GM19025 (cell line): ENCODE data around the gene GOLGA3.
A peak's percentile ranks its signal among the peaks of the same experiment; 100 is the strongest.
"Not testable (repeated sequence)": the region's sequence is repeated elsewhere in the genome, so short reads cannot be mapped to it uniquely, and the experiment has no call there.

Experiments
- ATAC-seq: cut with Tn5 transposase; IDR thresholded peaks from one replicate; pipeline ENCODE4 v1.9.1; 2021; ENCODE audit warnings: mild to moderate bottlenecking, low read depth, moderate library complexity; ENCODE audit not compliant: unreplicated experiment

The GOLGA3 gene

DNA sequence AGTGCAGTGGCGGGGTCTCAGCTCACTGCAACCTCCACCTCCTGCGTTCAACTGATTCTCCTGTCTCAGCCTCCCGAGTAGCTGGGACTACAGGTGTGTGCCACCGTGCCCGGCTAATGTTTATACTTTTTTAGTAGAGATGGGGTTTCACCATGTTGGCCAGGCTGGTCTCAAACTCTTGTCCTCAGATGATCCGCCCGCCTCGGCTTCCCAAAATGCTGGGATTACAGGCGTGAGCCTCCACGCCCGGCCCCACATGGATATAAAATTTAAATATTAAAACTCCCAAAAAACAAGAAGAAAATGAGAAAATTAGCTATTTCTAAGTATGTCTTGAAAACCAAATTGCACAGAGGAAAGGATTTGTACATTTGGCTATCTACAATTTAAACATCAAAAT is 16.0 kb upstream of the GOLGA3 start:
- ATAC-seq: not testable (repeated sequence)

GRCh38 chr12:132842449-132843045 is 13.9 kb upstream of the GOLGA3 start:
- no peak for ATAC-seq

GRCh38 chr12:132841151-132841550 is 12.5 kb upstream of the GOLGA3 start:
- ATAC-seq: no peak

- no peak for ATAC-seq
These were observed 11.9 kb upstream of the GOLGA3 start for GRCh38 chr12:132840536-132840935.

DNA sequence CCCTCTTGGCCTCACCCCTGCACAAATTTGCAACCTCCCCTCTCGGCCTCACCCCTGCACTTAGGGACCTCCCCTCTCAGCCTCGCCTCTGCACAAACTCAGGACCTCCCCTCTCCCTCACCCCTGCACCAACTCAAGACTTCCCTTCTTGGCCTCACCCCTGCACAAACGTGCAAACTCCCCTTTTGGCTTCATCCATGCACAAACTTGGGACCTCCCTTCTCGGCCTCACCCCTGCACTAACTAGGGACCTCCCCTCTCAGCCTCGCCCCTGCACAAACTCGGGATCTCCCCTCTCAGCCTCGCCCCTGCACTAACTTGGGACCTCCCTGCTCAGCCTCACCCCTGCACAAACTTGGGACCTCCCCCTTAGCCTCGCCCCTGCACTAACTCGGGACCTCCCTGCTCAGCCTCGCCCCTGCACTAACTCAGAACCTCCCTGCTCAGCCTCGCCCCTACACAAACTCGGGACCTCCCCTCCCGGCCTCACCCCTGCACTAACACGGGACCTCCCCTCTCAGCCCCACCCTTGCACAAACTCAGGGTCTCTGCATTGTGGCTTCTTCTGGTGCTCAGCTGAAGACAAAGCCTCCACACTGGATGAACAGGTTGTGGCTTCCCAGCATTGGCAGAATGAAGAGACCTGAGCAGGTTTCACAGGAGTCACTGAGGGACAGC is 11.0 kb upstream of the GOLGA3 start:
- ATAC-seq: no peak

DNA sequence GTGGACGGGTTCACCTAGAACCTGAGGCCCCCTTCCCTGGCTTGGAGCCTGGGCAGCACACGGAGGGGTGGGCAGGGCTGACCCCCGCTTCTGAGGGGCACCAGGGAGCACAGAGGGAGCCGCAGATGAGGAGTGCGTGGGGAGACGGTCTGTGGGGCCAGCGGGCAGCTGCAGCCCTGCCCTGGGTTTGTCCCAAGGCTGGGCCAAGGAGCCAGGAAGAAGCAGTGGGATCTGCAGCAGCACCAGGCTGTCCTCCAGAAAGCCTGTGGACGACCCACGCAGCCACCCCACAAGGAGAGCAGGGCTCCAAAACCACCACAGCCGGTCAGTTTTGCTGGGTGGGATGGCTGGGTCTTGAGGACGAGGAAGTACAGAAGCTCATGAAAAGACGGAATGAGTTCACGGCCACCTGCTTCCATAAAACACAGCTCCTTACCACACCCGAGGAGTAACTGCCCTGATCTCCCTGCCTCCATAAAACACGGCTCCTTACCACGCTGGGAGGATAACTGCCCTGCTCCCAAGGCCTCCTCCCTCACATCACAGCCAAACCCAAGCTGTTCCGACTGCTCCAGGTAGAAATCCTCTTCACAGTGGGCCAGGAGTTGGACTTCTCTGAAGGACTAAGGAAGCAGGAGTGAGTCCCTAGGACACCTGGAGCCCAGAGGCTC is 9.9 kb upstream of the GOLGA3 start:
- ATAC-seq: no peak

DNA sequence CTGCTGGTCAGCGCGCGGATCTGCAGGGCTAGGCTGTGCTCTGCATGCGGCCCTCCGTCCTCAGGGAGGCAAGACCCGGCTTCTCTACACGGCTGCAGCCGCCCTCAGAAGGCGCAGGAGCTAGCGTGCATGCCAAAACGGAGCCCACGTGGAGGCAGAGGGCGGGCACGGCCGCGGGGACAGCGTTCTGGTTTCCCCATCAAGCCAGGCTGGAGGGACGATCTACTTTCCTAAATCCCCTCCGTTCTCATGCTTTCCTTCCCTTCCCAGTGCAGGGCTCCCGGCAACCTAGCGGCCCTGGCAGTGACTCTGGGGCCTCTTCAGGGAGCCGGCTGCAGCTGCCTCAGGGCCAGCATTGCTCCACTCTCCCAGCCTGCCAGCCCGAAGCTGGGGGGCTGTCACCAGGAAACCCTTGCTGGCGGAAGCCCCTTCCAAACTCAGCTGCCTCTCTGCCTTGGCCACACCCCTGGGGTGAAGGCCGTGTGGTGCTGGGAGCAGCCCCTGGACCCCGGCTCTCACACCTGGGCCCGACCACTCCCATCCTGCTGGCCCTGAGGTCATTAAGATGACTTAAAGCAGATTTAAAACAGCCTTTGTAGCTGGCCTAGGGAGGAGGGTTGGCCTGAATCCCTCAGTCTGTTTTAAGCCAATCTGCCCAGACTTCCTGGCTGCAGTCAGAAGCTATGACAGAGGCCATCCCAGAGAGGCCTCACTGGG is 9.2 kb upstream of the GOLGA3 start:
- no peak for ATAC-seq

- ATAC-seq: no peak
These were observed 8.2 kb upstream of the GOLGA3 start for GRCh38 chr12:132836795-132837331.

DNA sequence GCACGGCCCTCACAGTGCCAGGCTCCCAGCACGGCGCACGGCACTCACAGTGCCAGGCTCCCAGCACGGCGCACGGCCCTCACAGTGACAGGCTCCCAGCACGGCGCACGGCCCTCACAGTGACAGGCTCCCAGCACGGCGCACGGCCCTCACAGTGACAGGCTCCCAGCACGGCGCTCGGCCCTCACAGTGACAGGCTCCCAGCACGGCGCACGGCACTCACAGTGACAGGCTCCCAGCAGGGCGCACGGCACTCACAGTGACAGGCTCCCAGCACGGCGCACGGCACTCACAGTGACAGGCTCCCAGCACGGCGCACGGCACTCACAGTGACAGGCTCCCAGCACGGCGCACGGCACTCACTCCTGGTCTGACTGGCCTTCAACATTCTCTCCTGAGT is 7.6 kb upstream of the GOLGA3 start:
- ATAC-seq: not testable (repeated sequence)

DNA sequence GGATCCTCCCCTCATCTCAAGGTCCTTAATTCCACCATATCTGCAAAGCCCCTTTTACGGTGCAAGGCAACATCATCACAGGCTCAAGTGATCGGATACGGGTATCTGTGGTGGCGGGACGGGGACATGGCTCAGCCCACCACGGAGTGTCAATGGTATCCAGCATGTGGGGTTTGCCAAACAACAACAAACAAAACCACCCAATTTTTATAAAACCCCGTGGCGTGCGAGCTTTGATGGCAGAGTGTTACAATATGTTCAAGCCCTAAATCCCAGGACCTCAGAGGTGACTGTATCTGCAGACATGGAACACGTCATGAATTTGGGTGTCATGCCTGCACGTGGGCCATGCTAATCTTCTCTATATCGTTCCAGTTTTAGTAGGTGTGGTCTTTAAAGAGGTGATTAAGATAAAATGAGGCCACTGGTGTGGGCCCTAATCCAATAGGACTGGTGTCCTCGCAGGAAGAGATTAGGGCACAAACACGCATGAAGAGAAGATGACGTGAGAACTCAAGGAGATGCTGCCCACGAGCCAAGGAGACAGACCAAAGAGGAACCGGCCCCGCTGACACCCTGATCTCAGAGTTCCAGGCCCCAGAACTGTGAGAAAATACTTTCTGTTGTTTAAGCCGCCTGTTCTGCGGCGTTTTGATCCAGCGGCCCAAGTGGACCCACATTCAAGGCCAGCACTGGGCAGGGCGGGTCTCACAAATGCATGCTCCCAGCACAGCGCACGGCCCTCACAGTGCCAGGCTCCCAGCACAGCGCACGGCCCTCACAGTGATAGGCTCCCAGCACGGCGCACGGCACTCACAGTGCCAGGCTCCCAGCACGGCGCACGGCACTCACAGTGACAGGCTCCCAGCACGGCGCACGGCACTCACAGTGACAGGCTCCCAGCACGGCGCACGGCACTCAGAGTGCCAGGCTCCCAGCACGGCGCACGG is 6.7 kb upstream of the GOLGA3 start:
- no peak for ATAC-seq

DNA sequence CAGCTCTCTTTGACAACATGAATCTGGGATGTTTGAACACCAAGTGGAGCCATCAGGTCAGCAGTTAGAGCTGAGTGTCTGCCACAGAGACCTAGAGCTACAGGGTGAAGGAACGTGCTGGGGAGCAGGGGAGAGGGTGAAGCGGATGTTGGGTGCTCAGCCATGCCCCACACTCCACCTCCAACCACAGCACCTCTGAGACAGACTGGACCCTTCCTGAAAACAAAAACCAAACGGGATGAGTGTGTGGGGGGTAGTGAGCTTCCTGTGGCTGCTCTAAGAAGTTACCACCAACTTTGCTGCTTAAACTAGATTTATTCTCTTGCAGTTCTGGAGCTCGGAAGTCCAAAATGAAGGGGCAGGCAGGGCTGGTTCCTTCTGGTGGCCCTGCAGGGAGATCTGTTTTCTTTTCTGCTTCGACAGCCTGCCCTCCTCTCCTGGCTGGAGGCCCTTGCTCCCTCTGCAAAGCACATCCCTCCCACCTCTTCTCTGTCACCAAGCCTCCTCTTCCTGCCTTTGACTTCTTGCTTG is 5.6 kb upstream of the GOLGA3 start:
- no peak for ATAC-seq

- ATAC-seq: no peak
These were observed 4.7 kb upstream of the GOLGA3 start for GRCh38 chr12:132833341-132833740.

DNA sequence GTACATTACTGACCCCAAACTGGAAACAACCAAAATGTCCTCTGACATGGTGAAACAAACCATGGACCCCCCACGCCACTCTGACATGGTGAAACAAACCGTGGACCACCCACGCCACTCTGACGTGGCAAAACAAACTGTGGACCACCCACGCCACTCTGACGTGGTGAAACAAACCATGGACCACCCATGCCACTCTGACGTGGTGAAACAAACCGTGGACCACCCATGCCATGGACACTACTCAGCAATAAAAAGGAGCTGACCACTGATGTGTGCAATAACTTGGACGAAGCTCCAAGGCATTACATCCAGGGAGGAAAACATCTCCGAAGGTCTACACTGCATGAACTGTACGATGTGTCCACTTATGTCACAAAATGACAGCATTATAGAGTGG is 3.1 kb upstream of the GOLGA3 start:
- no peak for ATAC-seq

DNA sequence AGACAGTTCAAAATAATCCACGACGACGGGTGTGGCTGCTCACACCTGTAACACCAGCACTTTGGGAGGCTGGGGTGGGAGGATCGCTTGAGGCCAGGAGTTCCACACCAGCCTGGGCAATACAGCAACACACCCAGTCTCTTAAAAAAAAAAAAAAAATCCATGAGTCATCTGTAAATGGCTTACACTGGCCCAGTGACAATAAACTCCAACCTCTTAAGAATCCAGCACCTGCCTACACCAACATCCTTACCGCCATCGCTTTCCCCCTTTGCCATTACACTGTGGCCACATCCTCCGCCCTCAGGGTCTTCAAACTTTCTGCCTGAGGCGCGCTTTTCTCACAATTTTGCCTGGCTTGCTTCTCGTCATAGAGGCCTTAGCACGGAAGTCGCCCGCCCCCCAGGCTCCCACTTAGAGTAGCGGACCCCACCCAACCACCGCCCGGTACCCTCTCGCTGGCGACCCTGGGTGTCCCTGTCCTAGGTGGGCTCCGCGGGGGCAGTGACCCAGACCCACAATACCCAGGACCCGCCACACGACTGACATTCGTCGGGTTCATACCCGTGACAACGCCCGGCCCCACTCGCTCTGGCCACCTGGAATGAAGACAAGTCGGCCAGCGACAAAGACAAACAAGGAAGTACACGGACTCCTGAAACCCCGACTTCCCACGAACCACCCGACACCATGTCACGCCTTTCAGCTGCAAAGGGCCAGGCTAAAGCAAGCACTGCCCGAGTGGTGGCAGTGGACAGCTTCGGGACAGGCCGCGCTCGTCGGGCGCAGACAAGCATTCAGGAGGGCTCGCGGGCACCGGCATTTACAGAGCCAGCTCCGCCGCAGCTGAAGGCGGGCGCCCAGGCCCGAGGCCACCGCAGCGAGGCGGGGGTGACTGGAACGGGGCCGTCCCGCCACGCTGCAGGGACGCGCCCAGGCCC is 636 bp downstream of the GOLGA3 start:
- peak; percentile 27 for ATAC-seq

- ATAC-seq: no peak
These were observed 2.8 kb downstream of the GOLGA3 start for GRCh38 chr12:132825861-132826260.

DNA sequence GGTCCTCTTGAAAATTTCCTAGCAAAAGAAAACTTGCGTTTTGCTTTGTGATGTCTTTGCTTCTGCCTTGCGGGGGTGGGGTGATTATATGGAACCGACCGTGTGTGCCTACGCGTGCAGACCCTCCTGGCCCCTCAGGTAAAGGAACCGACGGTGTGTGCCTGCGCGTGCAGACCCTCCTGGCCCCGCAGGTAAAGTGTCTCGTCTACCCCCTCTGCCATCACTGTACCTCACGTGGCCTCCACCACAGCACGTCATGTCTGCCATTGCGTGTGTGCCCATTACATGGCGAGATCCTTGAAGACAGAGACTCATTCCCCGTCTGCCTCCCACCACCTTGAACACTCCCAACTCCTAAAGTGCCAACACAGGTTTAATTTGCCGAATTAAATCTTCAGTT is 3.6 kb downstream of the GOLGA3 start:
- no peak for ATAC-seq

DNA sequence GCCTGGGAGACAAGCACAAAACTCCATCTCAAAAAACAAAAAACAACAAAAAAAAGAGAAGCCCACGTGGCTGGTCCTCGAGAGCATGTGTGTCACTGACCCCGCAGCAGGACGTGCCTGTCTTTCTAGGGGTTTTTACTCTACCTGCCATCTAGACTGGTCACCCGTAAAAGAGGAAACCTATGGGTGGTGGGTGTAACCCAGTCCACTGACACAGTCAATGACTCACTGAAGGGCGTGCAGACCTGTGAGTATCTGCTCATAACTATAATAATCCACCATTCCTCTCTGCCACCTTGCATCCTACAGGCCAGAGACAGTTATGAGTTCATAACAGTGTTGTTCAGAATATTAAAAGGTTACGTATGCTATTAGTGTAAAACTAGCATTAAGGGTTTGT is 4.6 kb downstream of the GOLGA3 start:
- no peak for ATAC-seq

DNA sequence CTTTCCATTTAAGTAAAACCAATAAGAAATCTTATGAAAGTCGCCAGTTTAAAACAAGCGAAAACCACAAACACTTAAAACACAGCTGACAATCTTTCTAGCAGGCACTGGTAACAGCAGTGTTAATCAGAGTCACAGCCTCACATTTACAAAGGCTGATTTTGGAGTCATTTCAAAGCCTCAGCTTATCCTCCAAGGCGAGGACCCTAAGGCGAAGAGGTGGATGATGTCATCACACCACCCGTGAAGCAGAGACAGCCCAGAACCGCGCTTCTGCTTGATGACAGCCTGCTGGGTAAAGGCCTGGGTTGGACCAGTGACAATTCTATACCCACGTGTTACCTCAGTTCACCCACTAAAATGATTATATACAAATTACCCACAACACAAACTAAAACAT is 10.1 kb downstream of the GOLGA3 start:
- no peak for ATAC-seq

DNA sequence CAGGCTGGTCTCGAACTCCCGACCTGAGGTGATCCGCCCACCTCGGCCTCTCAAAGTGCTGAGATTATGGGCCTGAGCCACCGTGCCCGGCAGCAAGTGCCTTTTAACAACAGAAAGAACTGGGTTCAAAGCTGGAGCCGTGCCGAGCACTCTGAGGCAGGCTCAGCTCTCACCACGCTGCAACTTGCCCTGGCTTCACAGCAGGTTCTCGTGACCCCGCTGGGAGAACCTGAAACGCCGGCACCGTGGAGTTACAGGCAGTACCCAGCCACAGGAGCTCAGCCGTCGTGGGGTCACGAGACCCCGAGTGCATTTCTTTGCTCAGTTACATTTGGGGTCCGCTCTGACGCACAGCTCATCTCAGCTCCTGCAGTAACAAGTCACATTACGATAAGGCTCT is 14.4 kb downstream of the GOLGA3 start:
- ATAC-seq: no peak
